HepG2 (cell line): ENCODE measurements around the gene MEIG1. TPM values are rescaled to one million over a fixed set of nuclear protein-coding genes. Genes with fewer than 3 reads are reported as not detected.

ENCODE experiments used
- ELF1 ChIP-seq: sonication (generic); formaldehyde crosslinking; IDR thresholded peaks from 2 replicates; pipeline ENCODE4 v1.4.0; 2020; ENCODE audit warnings: missing genetic modification reagents
- HNF4A ChIP-seq: sonication (generic); formaldehyde crosslinking; IDR thresholded peaks from 2 replicates; pipeline ENCODE4 v1.4.0; 2020; ENCODE audit warnings: missing genetic modification reagents
- HNRNPUL1 ChIP-seq: fragments of 200-400 bp; formaldehyde crosslinking; IDR thresholded peaks from 2 replicates; pipeline ENCODE4 v1.6.1; 2017; ENCODE audit warnings: low read depth, mild to moderate bottlenecking, low read length, moderate library complexity
- MTA1 ChIP-seq: sonication (generic); formaldehyde crosslinking; IDR thresholded peaks from 2 replicates; pipeline ENCODE4 v1.4.0; 2020; ENCODE audit warnings: missing genetic modification reagents, mild to moderate bottlenecking, borderline replicate concordance
- RBM22 ChIP-seq: fragments of 200-400 bp; formaldehyde crosslinking; optimal IDR thresholded peaks from 2 replicates; pipeline ENCODE3; 2017; ENCODE audit warnings: mild to moderate bottlenecking, low read length, moderate library complexity
- SMAD9 ChIP-seq: sonication (generic); formaldehyde crosslinking; IDR thresholded peaks from 2 replicates; pipeline ENCODE4 v1.5.1; 2020; ENCODE audit warnings: mild to moderate bottlenecking, missing genetic modification reagents
- ZNF160 ChIP-seq: sonication (generic); formaldehyde crosslinking; IDR thresholded peaks from 2 replicates; pipeline ENCODE4 v1.8.0; 2022; ENCODE audit warnings: mild to moderate bottlenecking, inconsistent platforms, missing genetic modification reagents
- ZNF253 ChIP-seq: sonication (generic); formaldehyde crosslinking; IDR thresholded peaks from 2 replicates; pipeline ENCODE4 v1.8.0; 2022; ENCODE audit warnings: mild to moderate bottlenecking, missing genetic modification reagents, borderline replicate concordance
- ZNF441 ChIP-seq: sonication (generic); formaldehyde crosslinking; IDR thresholded peaks from 2 replicates; pipeline ENCODE4 v1.7.0; 2021; ENCODE audit warnings: missing genetic modification reagents, borderline replicate concordance
- ZNF564 ChIP-seq: sonication (generic); formaldehyde crosslinking; IDR thresholded peaks from 2 replicates; pipeline ENCODE4 v1.8.1; 2023; ENCODE audit warnings: mild to moderate bottlenecking, missing genetic modification reagents
- ZNF678 ChIP-seq: sonication (generic); formaldehyde crosslinking; IDR thresholded peaks from 2 replicates; pipeline ENCODE4 v1.4.0; 2020; ENCODE audit warnings: mild to moderate bottlenecking, missing genetic modification reagents
- ZNF816 ChIP-seq: sonication (generic); formaldehyde crosslinking; IDR thresholded peaks from 2 replicates; pipeline ENCODE4 v1.8.0; 2022; ENCODE audit warnings: missing genetic modification reagents, mild to moderate bottlenecking, borderline replicate concordance
- ZSCAN22 ChIP-seq: sonication (generic); formaldehyde crosslinking; IDR thresholded peaks from 2 replicates; pipeline ENCODE4 v1.4.0; 2020; ENCODE audit warnings: mild to moderate bottlenecking, missing genetic modification reagents
- polyA plus RNA-seq, 8 experiments: library from polyadenylated mRNA; depleted of rRNA in 3 of 8; stranded (reverse) in 7 of 8; unstranded in 1 of 8; fragments of >200 nt; fragmentation: Illumina TruSeq in 4 of 8; extraction: Trizol in 4 of 8; gene quantifications; 2 replicates each; pipeline versions ENCODE4 v1.2.1 to v1.2.3, GENCODE V29; 2011 to 2016; ENCODE audit warnings: low read depth in 4 of 8, missing spikeins in 1 of 8, mixed read lengths in 1 of 8; ENCODE audit not compliant: insufficient read depth in 1 of 8
- total RNA-seq, 5 experiments: library from RNA; depleted of rRNA; stranded (reverse); fragments of >200 nt; fragmentation: Illumina TruSeq; extraction: Trizol; gene quantifications; 2 replicates each; pipeline ENCODE4 v1.2.3, GENCODE V29; 2016; ENCODE audit warnings: low read depth in 1 of 5
- TF ChIP-seq, protein P1 (sequence below): sonication (generic); formaldehyde crosslinking; IDR thresholded peaks from 2 replicates; pipeline ENCODE4 v1.5.0; 2020; ENCODE audit warnings: mild to moderate bottlenecking, missing genetic modification reagents, borderline replicate concordance
- TF ChIP-seq, protein P2 (sequence below): sonication (generic); formaldehyde crosslinking; IDR thresholded peaks from 2 replicates; pipeline ENCODE4 v1.4.0; 2020; ENCODE audit warnings: mild to moderate bottlenecking, missing genetic modification reagents
- TF ChIP-seq, protein P3 (sequence below): sonication (generic); formaldehyde crosslinking; IDR thresholded peaks from 2 replicates; pipeline ENCODE4 v1.8.1; 2023; ENCODE audit warnings: mild to moderate bottlenecking, missing genetic modification reagents, borderline replicate concordance
- TF ChIP-seq, protein P4 (sequence below): sonication (generic); formaldehyde crosslinking; IDR thresholded peaks from 2 replicates; pipeline ENCODE4 v1.4.0; 2020; ENCODE audit warnings: mild to moderate bottlenecking, low read depth, missing genetic modification reagents
- TF ChIP-seq, protein P5 (sequence below): sonication (generic); formaldehyde crosslinking; IDR thresholded peaks from 2 replicates; pipeline ENCODE4 v1.4.0; 2020; ENCODE audit warnings: missing genetic modification reagents
- TF ChIP-seq, protein P6 (sequence below): sonication (generic); formaldehyde crosslinking; IDR thresholded peaks from 2 replicates; pipeline ENCODE4 v1.4.0; 2020; ENCODE audit warnings: mild to moderate bottlenecking, missing genetic modification reagents

MEIG1 gene
- total and polyA plus RNA-seq, 2 of the 13 experiments (the other 11 are each of a cell fraction or from before 2014, with no cell fraction given), result not detected

DNA sequence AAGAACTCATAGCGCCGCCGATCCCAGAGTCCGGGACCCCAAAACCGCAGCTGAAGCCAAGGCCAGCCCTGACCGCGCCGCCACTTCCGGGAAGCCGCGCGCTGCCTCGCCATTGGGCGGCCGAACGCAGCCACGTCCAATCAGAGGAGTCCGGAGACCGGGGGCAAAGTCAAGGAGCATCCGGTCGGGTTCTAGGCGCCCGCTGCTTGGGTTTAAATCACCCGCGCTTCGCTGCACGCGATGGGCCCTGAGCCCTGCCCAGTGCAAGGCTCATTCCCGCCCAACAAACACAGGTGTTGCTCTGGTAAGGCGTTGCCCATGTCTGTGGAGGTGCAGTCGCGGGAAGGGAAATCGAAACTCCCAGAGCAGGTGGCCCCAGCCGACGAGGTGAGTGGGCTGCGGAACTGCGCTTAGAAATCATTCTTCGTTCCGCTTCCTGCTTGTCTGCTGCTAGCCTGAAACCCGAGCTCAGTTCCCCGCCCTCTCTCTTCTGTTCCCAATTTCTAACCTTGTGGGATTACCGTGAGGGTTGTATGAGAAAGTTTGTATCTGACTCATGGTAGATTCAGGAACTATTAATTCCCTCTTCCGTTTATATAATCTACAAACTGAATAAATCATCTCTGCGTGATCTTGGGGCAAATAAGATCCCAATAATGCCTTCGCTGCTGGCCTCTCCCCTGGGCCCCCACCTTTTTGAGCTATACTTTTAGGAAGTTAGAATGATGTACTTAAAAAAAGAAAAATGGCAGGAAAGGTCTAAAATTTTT lies 5.0 kb upstream of the MEIG1 start, which contains the start of gene DCLRE1C (continued):
- TF ChIP-seq, protein P1, sequence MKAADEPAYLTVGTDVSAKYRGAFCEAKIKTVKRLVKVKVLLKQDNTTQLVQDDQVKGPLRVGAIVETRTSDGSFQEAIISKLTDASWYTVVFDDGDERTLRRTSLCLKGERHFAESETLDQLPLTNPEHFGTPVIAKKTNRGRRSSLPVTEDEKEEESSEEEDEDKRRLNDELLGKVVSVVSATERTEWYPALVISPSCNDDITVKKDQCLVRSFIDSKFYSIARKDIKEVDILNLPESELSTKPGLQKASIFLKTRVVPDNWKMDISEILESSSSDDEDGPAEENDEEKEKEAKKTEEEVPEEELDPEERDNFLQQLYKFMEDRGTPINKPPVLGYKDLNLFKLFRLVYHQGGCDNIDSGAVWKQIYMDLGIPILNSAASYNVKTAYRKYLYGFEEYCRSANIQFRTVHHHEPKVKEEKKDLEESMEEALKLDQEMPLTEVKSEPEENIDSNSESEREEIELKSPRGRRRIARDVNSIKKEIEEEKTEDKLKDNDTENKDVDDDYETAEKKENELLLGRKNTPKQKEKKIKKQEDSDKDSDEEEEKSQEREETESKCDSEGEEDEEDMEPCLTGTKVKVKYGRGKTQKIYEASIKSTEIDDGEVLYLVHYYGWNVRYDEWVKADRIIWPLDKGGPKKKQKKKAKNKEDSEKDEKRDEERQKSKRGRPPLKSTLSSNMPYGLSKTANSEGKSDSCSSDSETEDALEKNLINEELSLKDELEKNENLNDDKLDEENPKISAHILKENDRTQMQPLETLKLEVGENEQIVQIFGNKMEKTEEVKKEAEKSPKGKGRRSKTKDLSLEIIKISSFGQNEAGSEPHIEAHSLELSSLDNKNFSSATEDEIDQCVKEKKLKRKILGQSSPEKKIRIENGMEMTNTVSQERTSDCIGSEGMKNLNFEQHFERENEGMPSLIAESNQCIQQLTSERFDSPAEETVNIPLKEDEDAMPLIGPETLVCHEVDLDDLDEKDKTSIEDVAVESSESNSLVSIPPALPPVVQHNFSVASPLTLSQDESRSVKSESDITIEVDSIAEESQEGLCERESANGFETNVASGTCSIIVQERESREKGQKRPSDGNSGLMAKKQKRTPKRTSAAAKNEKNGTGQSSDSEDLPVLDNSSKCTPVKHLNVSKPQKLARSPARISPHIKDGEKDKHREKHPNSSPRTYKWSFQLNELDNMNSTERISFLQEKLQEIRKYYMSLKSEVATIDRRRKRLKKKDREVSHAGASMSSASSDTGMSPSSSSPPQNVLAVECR (CRISPR knock-in tag), result peak; percentile 96
- TF ChIP-seq ZNF160 (CRISPR knock-in tag) (peak; percentile 87; the same call in 1 of the 2 replicates), ZNF816 (CRISPR knock-in tag) (peak; percentile 96; the same call in 1 of the 2 replicates), ELF1 (CRISPR knock-in tag) (peak; percentile 99), HNF4A (CRISPR knock-in tag) (peak; percentile 89), HNRNPUL1 (no peak), SMAD9 (peak; percentile 96; the same call in 1 of the 2 replicates), ZNF441 (peak; percentile 92), ZNF678 (CRISPR knock-in tag) (peak; percentile 92), ZNF564 (CRISPR knock-in tag) (peak; percentile 95), MTA1 (peak; percentile 66), ZSCAN22 (no peak; the same call in 1 of the 2 replicates), RBM22 (peak; percentile 44), ZNF253 (CRISPR knock-in tag) (peak; percentile 100)
- TF ChIP-seq, protein P2, sequence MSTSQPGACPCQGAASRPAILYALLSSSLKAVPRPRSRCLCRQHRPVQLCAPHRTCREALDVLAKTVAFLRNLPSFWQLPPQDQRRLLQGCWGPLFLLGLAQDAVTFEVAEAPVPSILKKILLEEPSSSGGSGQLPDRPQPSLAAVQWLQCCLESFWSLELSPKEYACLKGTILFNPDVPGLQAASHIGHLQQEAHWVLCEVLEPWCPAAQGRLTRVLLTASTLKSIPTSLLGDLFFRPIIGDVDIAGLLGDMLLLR (CRISPR knock-in tag), result peak; percentile 79; the same call in 1 of the 2 replicates
- TF ChIP-seq, protein P3, sequence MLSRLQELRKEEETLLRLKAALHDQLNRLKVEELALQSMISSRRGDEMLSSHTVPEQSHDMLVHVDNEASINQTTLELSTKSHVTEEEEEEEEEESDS (CRISPR knock-in tag), result peak; percentile 97
- TF ChIP-seq, protein P4, sequence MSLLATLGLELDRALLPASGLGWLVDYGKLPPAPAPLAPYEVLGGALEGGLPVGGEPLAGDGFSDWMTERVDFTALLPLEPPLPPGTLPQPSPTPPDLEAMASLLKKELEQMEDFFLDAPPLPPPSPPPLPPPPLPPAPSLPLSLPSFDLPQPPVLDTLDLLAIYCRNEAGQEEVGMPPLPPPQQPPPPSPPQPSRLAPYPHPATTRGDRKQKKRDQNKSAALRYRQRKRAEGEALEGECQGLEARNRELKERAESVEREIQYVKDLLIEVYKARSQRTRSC (CRISPR knock-in tag), result no peak
- TF ChIP-seq, protein P5, sequence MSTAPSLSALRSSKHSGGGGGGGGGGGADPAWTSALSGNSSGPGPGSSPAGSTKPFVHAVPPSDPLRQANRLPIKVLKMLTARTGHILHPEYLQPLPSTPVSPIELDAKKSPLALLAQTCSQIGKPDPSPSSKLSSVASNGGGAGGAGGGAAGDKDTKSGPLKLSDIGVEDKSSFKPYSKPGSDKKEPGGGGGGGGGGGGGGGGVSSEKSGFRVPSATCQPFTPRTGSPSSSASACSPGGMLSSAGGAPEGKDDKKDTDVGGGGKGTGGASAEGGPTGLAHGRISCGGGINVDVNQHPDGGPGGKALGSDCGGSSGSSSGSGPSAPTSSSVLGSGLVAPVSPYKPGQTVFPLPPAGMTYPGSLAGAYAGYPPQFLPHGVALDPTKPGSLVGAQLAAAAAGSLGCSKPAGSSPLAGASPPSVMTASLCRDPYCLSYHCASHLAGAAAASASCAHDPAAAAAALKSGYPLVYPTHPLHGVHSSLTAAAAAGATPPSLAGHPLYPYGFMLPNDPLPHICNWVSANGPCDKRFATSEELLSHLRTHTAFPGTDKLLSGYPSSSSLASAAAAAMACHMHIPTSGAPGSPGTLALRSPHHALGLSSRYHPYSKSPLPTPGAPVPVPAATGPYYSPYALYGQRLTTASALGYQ (CRISPR knock-in tag), result peak; percentile 38; the same call in 1 of the 2 replicates
- TF ChIP-seq, protein P6, sequence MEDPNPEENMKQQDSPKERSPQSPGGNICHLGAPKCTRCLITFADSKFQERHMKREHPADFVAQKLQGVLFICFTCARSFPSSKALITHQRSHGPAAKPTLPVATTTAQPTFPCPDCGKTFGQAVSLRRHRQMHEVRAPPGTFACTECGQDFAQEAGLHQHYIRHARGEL, result 0 out of 2 replicates have a peak, but pooled peaks have one; percentile 18
